ENCODE results near the gene AHCYL1. TPM values are rescaled to one million over a fixed set of nuclear protein-coding genes. Genes with fewer than 3 reads are reported as not detected.

AHCYL1 gene
- total and polyA plus RNA-seq, 2 experiments from 2014 or later: 47.6 to 72.6 TPM

GRCh38 chr1:110035236-110035752 lies 50.7 kb downstream of the AHCYL1 start:
- H3F3A ChIP-seq (ENCODE audit: insufficient read depth): peaks cover 12% of the 10 kb centered on the region
- in situ Hi-C loops (cut with MboI): no loop called here
- no peaks in the 10 kb centered on the region for H3K27me3 ChIP-seq (replicated peaks; ENCODE audit: insufficient read depth)
- peaks cover 25% of the 10 kb centered on the region for H3K36me3 ChIP-seq (ENCODE audit: low read depth)
- H4K20me1 ChIP-seq (ENCODE audit: insufficient read depth): no peaks in the 10 kb centered on the region; the same call in 1 of the 2 replicates
- H3K4me2 ChIP-seq (ENCODE audit: unreplicated experiment): peak overlapping the region; percentile 92
- H3K9me2 ChIP-seq (ENCODE audit: insufficient read depth): no peaks in the 10 kb centered on the region
- H2AFZ ChIP-seq: peak overlapping the region; percentile 95
- DNase-seq: peak; percentile 79
- 5 to 10% methylated on average over 14 to 16 of the region's 16 CpGs for WGBS, 2 experiments (ENCODE audit: low coverage in 1 of 2, low lambda C conversion rate in 2 of 2, missing lambda C conversion rate in 2 of 2)
- peaks cover 50% of the 10 kb centered on the region for H3K79me2 ChIP-seq (ENCODE audit: insufficient read depth)
- H3K9ac ChIP-seq: peak overlapping the region; percentile 97
- TF ChIP-seq EZH2phosphoT487 (IDR thresholded peaks at IDR 0.05; ENCODE audit: insufficient read depth, low read depth): no peak
- no peak for TF ChIP-seq EZH2 (IDR thresholded peaks at IDR 0.05; ENCODE audit: insufficient read depth, poor library complexity, severe bottlenecking)
- H3K9me3 ChIP-seq (ENCODE audit: low read depth): no peaks in the 10 kb centered on the region
- H3K4me3 ChIP-seq: peak overlapping the region; percentile 88
- peak overlapping the region; percentile 87 for H3K27ac ChIP-seq
- peaks cover 15% of the 10 kb centered on the region for H3K4me1 ChIP-seq (ENCODE audit: insufficient read depth)

GRCh38 chr1:110038271-110038670 lies 53.7 kb downstream of the AHCYL1 start:
- H3K27ac ChIP-seq: no peak overlapping the region
- no peaks in the 10 kb centered on the region for H3K9me2 ChIP-seq (ENCODE audit: insufficient read depth)
- peaks cover 15% of the 10 kb centered on the region for H3K4me1 ChIP-seq (ENCODE audit: insufficient read depth)
- WGBS, 2 experiments (ENCODE audit: low coverage in 1 of 2, low lambda C conversion rate in 2 of 2, missing lambda C conversion rate in 2 of 2): 77 to 80% methylated on average over 5 of the region's 5 CpGs
- peaks cover 50% of the 10 kb centered on the region for H3K79me2 ChIP-seq (ENCODE audit: insufficient read depth)
- no peak overlapping the region for H2AFZ ChIP-seq
- peaks cover 12% of the 10 kb centered on the region for H3F3A ChIP-seq (ENCODE audit: insufficient read depth)
- H3K4me2 ChIP-seq (ENCODE audit: unreplicated experiment): no peak overlapping the region
- H3K4me3 ChIP-seq: no peak overlapping the region
- H4K20me1 ChIP-seq (ENCODE audit: insufficient read depth): no peaks in the 10 kb centered on the region; the same call in 1 of the 2 replicates
- H3K36me3 ChIP-seq (ENCODE audit: low read depth): peaks cover 47% of the 10 kb centered on the region
- no peaks in the 10 kb centered on the region for H3K9me3 ChIP-seq (ENCODE audit: low read depth)
- TF ChIP-seq EZH2phosphoT487 (IDR thresholded peaks at IDR 0.05; ENCODE audit: insufficient read depth, low read depth) (no peak), EZH2 (IDR thresholded peaks at IDR 0.05; ENCODE audit: insufficient read depth, poor library complexity, severe bottlenecking) (no peak)
- in situ Hi-C loops (cut with MboI): no loop called here
- H3K27me3 ChIP-seq (replicated peaks; ENCODE audit: insufficient read depth): no peaks in the 10 kb centered on the region
- no peak overlapping the region for H3K9ac ChIP-seq
- no peak for DNase-seq

- in situ Hi-C loops (cut with MboI): no loop called here
Observed at GRCh38 chr1:110039641-110040040, 55.1 kb downstream of the AHCYL1 start.

GRCh38 chr1:110040548-110040947 lies 56.0 kb downstream of the AHCYL1 start:
- peak; percentile 22 for DNase-seq
- in situ Hi-C loops (cut with MboI): no loop called here
- Histone ChIP-seq H3K4me3 (no peak overlapping the region), H3K4me2 (ENCODE audit: unreplicated experiment) (no peak overlapping the region), H2AFZ (no peak overlapping the region), H3K79me2 (ENCODE audit: insufficient read depth) (peaks cover 43% of the 10 kb centered on the region), H3K9me3 (ENCODE audit: low read depth) (no peaks in the 10 kb centered on the region), H4K20me1 (ENCODE audit: insufficient read depth) (no peaks in the 10 kb centered on the region; the same call in 1 of the 2 replicates), H3K36me3 (ENCODE audit: low read depth) (peaks cover 66% of the 10 kb centered on the region), H3K27ac (no peak overlapping the region), H3K27me3 (replicated peaks; ENCODE audit: insufficient read depth) (no peaks in the 10 kb centered on the region), H3F3A (ENCODE audit: insufficient read depth) (peaks cover 3% of the 10 kb centered on the region), H3K9me2 (ENCODE audit: insufficient read depth) (no peaks in the 10 kb centered on the region), H3K4me1 (ENCODE audit: insufficient read depth) (peaks cover 10% of the 10 kb centered on the region), H3K9ac (no peak overlapping the region)
- TF ChIP-seq EZH2phosphoT487 (IDR thresholded peaks at IDR 0.05; ENCODE audit: insufficient read depth, low read depth) (no peak), EZH2 (IDR thresholded peaks at IDR 0.05; ENCODE audit: insufficient read depth, poor library complexity, severe bottlenecking) (no peak)
- WGBS, 2 experiments (ENCODE audit: low coverage in 1 of 2, low lambda C conversion rate in 2 of 2, missing lambda C conversion rate in 2 of 2): 73 to 77% methylated on average over 4 of the region's 4 CpGs

More at GRCh38 chr1:110039641-110040040, 55.1 kb downstream of the AHCYL1 start:
- Histone ChIP-seq H3K27ac (no peak overlapping the region), H2AFZ (no peak overlapping the region), H3K9me2 (ENCODE audit: insufficient read depth) (no peaks in the 10 kb centered on the region), H3K36me3 (ENCODE audit: low read depth) (peaks cover 59% of the 10 kb centered on the region), H3K27me3 (replicated peaks; ENCODE audit: insufficient read depth) (no peaks in the 10 kb centered on the region), H4K20me1 (ENCODE audit: insufficient read depth) (no peaks in the 10 kb centered on the region; the same call in 1 of the 2 replicates), H3K4me3 (no peak overlapping the region), H3K79me2 (ENCODE audit: insufficient read depth) (peaks cover 50% of the 10 kb centered on the region), H3K9ac (no peak overlapping the region), H3K4me1 (ENCODE audit: insufficient read depth) (peaks cover 11% of the 10 kb centered on the region), H3K9me3 (ENCODE audit: low read depth) (no peaks in the 10 kb centered on the region), H3K4me2 (ENCODE audit: unreplicated experiment) (no peak overlapping the region), H3F3A (ENCODE audit: insufficient read depth) (peaks cover 6% of the 10 kb centered on the region)
- TF ChIP-seq EZH2phosphoT487 (IDR thresholded peaks at IDR 0.05; ENCODE audit: insufficient read depth, low read depth) (no peak), EZH2 (IDR thresholded peaks at IDR 0.05; ENCODE audit: insufficient read depth, poor library complexity, severe bottlenecking) (no peak)
- WGBS, 2 experiments (ENCODE audit: low coverage in 1 of 2, low lambda C conversion rate in 2 of 2, missing lambda C conversion rate in 2 of 2): 74 to 85% methylated on average over 3 to 4 of the region's 4 CpGs
- DNase-seq: no peak
